ENCODE data around the gene SLC25A13.
"Not testable (repeated sequence)": the region's sequence is repeated elsewhere in the genome, so short reads cannot be mapped to it uniquely, and the experiment has no call there.

The SLC25A13 gene

GRCh38 chr7:96327429-96327828, 5.5 kb upstream of the SLC25A13 start:
- Histone ChIP-seq H3K27me3 (replicated peaks; ENCODE audit: insufficient read depth, low read length) (no peaks in the 10 kb centered on the region), H3K36me3 (replicated peaks; ENCODE audit: insufficient read depth, low read length) (no peaks in the 10 kb centered on the region), H3K4me1 (ENCODE audit: low read length) (no peaks in the 10 kb centered on the region), H3K9ac (ENCODE audit: low read length) (no peak overlapping the region), H3F3A (ENCODE audit: insufficient read depth, low read length) (no peaks in the 10 kb centered on the region), H3K79me2 (ENCODE audit: low read length) (no peaks in the 10 kb centered on the region), H3K27ac (ENCODE audit: low read length) (no peak overlapping the region), H3K4me3 (ENCODE audit: low read length) (no peak overlapping the region), H4K20me1 (ENCODE audit: insufficient read depth, low read length) (no peaks in the 10 kb centered on the region), H3K9me3 (replicated peaks; ENCODE audit: insufficient read depth, low read length) (no peaks in the 10 kb centered on the region), H3K9me2 (replicated peaks; ENCODE audit: insufficient read depth, low read length) (no peaks in the 10 kb centered on the region), H2AFZ (ENCODE audit: low read length) (no peak overlapping the region), H3K4me2 (ENCODE audit: low read depth, low read length) (no peak overlapping the region)
- no peak for DNase-seq
- TF ChIP-seq EZH2phosphoT487 (IDR thresholded peaks at IDR 0.05; ENCODE audit: low read length) (no peak), EZH2 (optimal IDR thresholded peaks at IDR 0.05; ENCODE audit: low read depth, low read length) (no peak), CTCF (IDR thresholded peaks at IDR 0.05; ENCODE audit: low read length) (no peak)

GRCh38 chr7:96326752-96327151, 4.9 kb upstream of the SLC25A13 start:
- not testable (repeated sequence) for H3K36me3 ChIP-seq (replicated peaks; ENCODE audit: insufficient read depth, low read length); H3K27ac ChIP-seq (ENCODE audit: low read length); H4K20me1 ChIP-seq (ENCODE audit: insufficient read depth, low read length); H2AFZ ChIP-seq (ENCODE audit: low read length); H3K4me3 ChIP-seq (ENCODE audit: low read length); H3K9ac ChIP-seq (ENCODE audit: low read length); H3K9me2 ChIP-seq (replicated peaks; ENCODE audit: insufficient read depth, low read length); H3F3A ChIP-seq (ENCODE audit: insufficient read depth, low read length); H3K4me2 ChIP-seq (ENCODE audit: low read depth, low read length); H3K79me2 ChIP-seq (ENCODE audit: low read length); H3K27me3 ChIP-seq (replicated peaks; ENCODE audit: insufficient read depth, low read length); H3K4me1 ChIP-seq (ENCODE audit: low read length); H3K9me3 ChIP-seq (replicated peaks; ENCODE audit: insufficient read depth, low read length); DNase-seq

GRCh38 chr7:96322847-96323461, 1.1 kb upstream of the SLC25A13 start:
- no peak overlapping the region for H3K27ac ChIP-seq (ENCODE audit: low read length)
- no peaks in the 10 kb centered on the region for H3K36me3 ChIP-seq (replicated peaks; ENCODE audit: insufficient read depth, low read length)
- H3K9me2 ChIP-seq (replicated peaks; ENCODE audit: insufficient read depth, low read length), result no peaks in the 10 kb centered on the region
- H3K4me3 ChIP-seq (ENCODE audit: low read length), result no peak overlapping the region
- H4K20me1 ChIP-seq (ENCODE audit: insufficient read depth, low read length), result no peaks in the 10 kb centered on the region
- H3K9ac ChIP-seq (ENCODE audit: low read length), result no peak overlapping the region
- peaks cover 14% of the 10 kb centered on the region for H3F3A ChIP-seq (ENCODE audit: insufficient read depth, low read length)
- H3K4me1 ChIP-seq (ENCODE audit: low read length), result peaks cover 10% of the 10 kb centered on the region
- DNase-seq, result no peak
- H2AFZ ChIP-seq (ENCODE audit: low read length), result no peak overlapping the region
- H3K4me2 ChIP-seq (ENCODE audit: low read depth, low read length), result peak overlapping the region; percentile 73; the same call in 1 of the 2 replicates
- TF ChIP-seq EZH2 (optimal IDR thresholded peaks at IDR 0.05; ENCODE audit: low read depth, low read length) (no peak), EZH2phosphoT487 (IDR thresholded peaks at IDR 0.05; ENCODE audit: low read length) (no peak), CTCF (IDR thresholded peaks at IDR 0.05; ENCODE audit: low read length) (no peak)
- H3K79me2 ChIP-seq (ENCODE audit: low read length), result peaks cover 25% of the 10 kb centered on the region
- no peaks in the 10 kb centered on the region for H3K9me3 ChIP-seq (replicated peaks; ENCODE audit: insufficient read depth, low read length)
- H3K27me3 ChIP-seq (replicated peaks; ENCODE audit: insufficient read depth, low read length), result no peaks in the 10 kb centered on the region

DNA sequence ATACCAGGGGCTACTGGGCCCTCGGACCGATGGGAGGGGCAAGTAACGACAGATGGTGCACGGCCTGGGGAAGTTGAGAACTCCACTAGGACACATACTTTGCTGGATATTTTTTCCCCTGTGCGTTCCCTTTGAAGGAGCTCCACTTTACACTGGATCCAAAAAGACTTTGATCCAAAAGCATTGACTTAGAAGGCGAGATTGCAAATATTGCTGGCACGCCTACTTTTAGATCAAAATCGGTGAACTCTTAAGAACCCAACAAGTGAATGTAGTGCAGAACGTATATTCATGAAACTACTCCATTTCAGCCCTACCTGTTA, 436 bp upstream of the SLC25A13 start:
- DNase-seq, result no peak
- Histone ChIP-seq H3F3A (ENCODE audit: insufficient read depth, low read length) (peaks cover 14% of the 10 kb centered on the region), H3K9me2 (replicated peaks; ENCODE audit: insufficient read depth, low read length) (no peaks in the 10 kb centered on the region), H3K4me3 (ENCODE audit: low read length) (peak overlapping the region; percentile 62), H3K9me3 (replicated peaks; ENCODE audit: insufficient read depth, low read length) (no peaks in the 10 kb centered on the region), H2AFZ (ENCODE audit: low read length) (peak overlapping the region; percentile 89), H3K79me2 (ENCODE audit: low read length) (peaks cover 28% of the 10 kb centered on the region), H4K20me1 (ENCODE audit: insufficient read depth, low read length) (no peaks in the 10 kb centered on the region), H3K4me2 (ENCODE audit: low read depth, low read length) (peak overlapping the region; percentile 73), H3K27me3 (replicated peaks; ENCODE audit: insufficient read depth, low read length) (no peaks in the 10 kb centered on the region), H3K36me3 (replicated peaks; ENCODE audit: insufficient read depth, low read length) (no peaks in the 10 kb centered on the region), H3K9ac (ENCODE audit: low read length) (peak overlapping the region; percentile 76; the same call in 1 of the 2 replicates), H3K4me1 (ENCODE audit: low read length) (peaks cover 10% of the 10 kb centered on the region), H3K27ac (ENCODE audit: low read length) (peak overlapping the region; percentile 70; the same call in 1 of the 2 replicates)
- TF ChIP-seq EZH2 (optimal IDR thresholded peaks at IDR 0.05; ENCODE audit: low read depth, low read length) (no peak), EZH2phosphoT487 (IDR thresholded peaks at IDR 0.05; ENCODE audit: low read length) (no peak)

All from MM.1S (cell line).